K562 (cell line): ENCODE data around the gene XPNPEP3. TPM values are rescaled to one million over a fixed set of nuclear protein-coding genes. Genes with fewer than 3 reads are reported as not detected.

ENCODE experiments used
- ATAC-seq: fragments of 200-7000 bp; cut with Tn5 transposase; 3 replicates; pipeline ENCODE4 v1.9.1; 2020; ENCODE audit warnings: moderate library complexity
- BruUV-seq: library from RNA; stranded (reverse); fragments of 400-500 nt; replicated peaks from 2 replicates; lab custom pipeline; 2021; lab: Mats Ljungman, UMichigan
- CTCF ChIA-PET: fragments of 300-600 bp; formaldehyde crosslinking; extraction: SDS; loops from one replicate; lab custom pipeline; 2021; ENCODE audit warnings: low intra/inter-chr PET ratio; lab: Yijun Ruan, JAX
- POLR2A ChIA-PET: fragments of 300-600, 350-650 bp; sonication (Branson Sonifier 250); formaldehyde crosslinking; extraction: SDS; loops from one replicate; lab custom pipeline; 2021; ENCODE audit warnings: antibody characterized with exemption, inconsistent platforms; lab: Yijun Ruan, JAX
- DNase-seq, 4 experiments: peaks; one replicate each; pipeline versions ENCODE4 v3.0.0 to v3.0.0-alpha.2; 2011 to 2018; ENCODE audit warnings: low spot score in 3 of 4, mixed read lengths in 3 of 4; ENCODE audit errors: extremely low read depth in 1 of 4
- FAIRE-seq: peaks from 2 replicates; lab custom pipeline; 2011; peaks lifted over from hg19 to GRCh38; lab: Jason Lieb, UNC
- H2AFZ ChIP-seq: 2 replicates; pipeline ENCODE4 v1.6.0; 2011; ENCODE audit warnings: low read depth, low read length, control low read depth, inconsistent platforms
- H3K27ac ChIP-seq: fragments of 200-600 bp; 3 replicates; pipeline ENCODE4 v1.8.0; 2011; ENCODE audit warnings: low read depth, mild to moderate bottlenecking, control low read depth, inconsistent platforms, low read length, moderate library complexity, mixed read lengths; ENCODE audit errors: extremely low read depth
- H3K27me3 ChIP-seq, 2 experiments: fragments of 300-600 bp in 1 of 2; 2 replicates in 1 of 2; 3 replicates in 1 of 2; pipeline versions ENCODE4 v1.6.0 to v1.8.0; 2011; ENCODE audit warnings: inconsistent platforms in 2 of 2, low read length in 2 of 2, mild to moderate bottlenecking in 1 of 2, mixed read lengths in 1 of 2, moderate library complexity in 1 of 2; ENCODE audit not compliant: control insufficient read depth in 2 of 2, insufficient read depth in 2 of 2
- H3K36me3 ChIP-seq: fragments of 300-600 bp; 3 replicates; pipeline ENCODE4 v1.8.0; 2011; ENCODE audit warnings: mild to moderate bottlenecking, low read length, inconsistent platforms; ENCODE audit not compliant: control insufficient read depth, insufficient read depth
- H3K4me1 ChIP-seq, 2 experiments: fragments of 200-600 bp in 1 of 2; replicated peaks in 1 of 2; 2 replicates in 1 of 2; 3 replicates in 1 of 2; pipeline versions ENCODE4 v1.5.1 to v1.8.0; 2011; ENCODE audit warnings: inconsistent platforms in 2 of 2, low read length in 2 of 2, mild to moderate bottlenecking in 1 of 2, mixed read lengths in 1 of 2, moderate library complexity in 1 of 2; ENCODE audit not compliant: control insufficient read depth in 2 of 2, insufficient read depth in 2 of 2
- H3K4me2 ChIP-seq: 2 replicates; pipeline ENCODE4 v1.6.1; 2011; ENCODE audit warnings: low read length, control low read depth, inconsistent platforms, mixed read lengths; ENCODE audit not compliant: insufficient read depth
- H3K4me3 ChIP-seq: fragments of 200-600 bp; sonication (generic), shearing (Covaris generic); 2 replicates; pipeline ENCODE4 v1.5.1; 2016; ENCODE audit warnings: control low read depth, inconsistent platforms
- H3K79me2 ChIP-seq: fragments of 200-600 bp; 3 replicates; pipeline ENCODE4 v1.8.0; 2011; ENCODE audit warnings: low read length, inconsistent platforms; ENCODE audit not compliant: control insufficient read depth, insufficient read depth
- H3K9ac ChIP-seq, 2 experiments: 2 replicates each; pipeline versions ENCODE4 v1.6.0 to v1.6.1; 2011; ENCODE audit warnings: low read depth in 2 of 2, low read length in 2 of 2, control low read depth in 1 of 2, inconsistent platforms in 1 of 2, mild to moderate bottlenecking in 1 of 2, mixed read lengths in 1 of 2; ENCODE audit not compliant: insufficient read depth in 1 of 2
- H3K9me1 ChIP-seq: one replicate; pipeline ENCODE4 v1.6.0; 2011; ENCODE audit warnings: inconsistent platforms, mild to moderate bottlenecking, low read length, moderate library complexity; ENCODE audit not compliant: control insufficient read depth, insufficient read depth
- H3K9me3 ChIP-seq: replicated peaks from 2 replicates; pipeline ENCODE4 v1.5.1; 2011; ENCODE audit warnings: low read depth, low read length, inconsistent platforms; ENCODE audit not compliant: control insufficient read depth, insufficient read depth
- H4K20me1 ChIP-seq: replicated peaks from 2 replicates; pipeline ENCODE4 v1.6.1; 2011; ENCODE audit warnings: low read length, inconsistent platforms, mixed read lengths; ENCODE audit not compliant: control insufficient read depth, insufficient read depth
- BRCA1 ChIP-seq, 2 experiments: fragments of 450-650 bp in 1 of 2; sonication (generic) in 1 of 2; formaldehyde crosslinking in 1 of 2; IDR thresholded peaks; 2 replicates each; pipeline versions ENCODE4 v1.5.0 to v1.6.1; 2017 to 2020; ENCODE audit warnings: mild to moderate bottlenecking in 1 of 2, missing genetic modification reagents in 1 of 2
- CBX5 ChIP-seq: IDR thresholded peaks from 2 replicates; pipeline ENCODE4 v1.6.1; 2014; ENCODE audit warnings: low read depth, borderline replicate concordance
- ESRRA ChIP-seq: fragments of 450-650 bp; IDR thresholded peaks from 2 replicates; pipeline ENCODE4 v1.6.1; 2014; ENCODE audit warnings: low read depth, mild to moderate bottlenecking, moderate library complexity, borderline replicate concordance
- MTF1 ChIP-seq: fragments of 250-450 bp; sonication (Bioruptor Pico); IDR thresholded peaks from 2 replicates; pipeline ENCODE4 v1.9.0; 2021; ENCODE audit warnings: moderate library complexity, mild to moderate bottlenecking, inconsistent platforms, borderline replicate concordance
- ZKSCAN3 ChIP-seq: fragments of 250-450 bp; sonication (Bioruptor Pico); IDR thresholded peaks from 2 replicates; pipeline ENCODE4 v1.4.0; 2020
- ZNF3 ChIP-seq: fragments of 250-450 bp; sonication (Bioruptor Pico); IDR thresholded peaks from 2 replicates; pipeline ENCODE4 v1.5.0; 2021; ENCODE audit warnings: mild to moderate bottlenecking, moderate library complexity
- ZNF436 ChIP-seq: fragments of 250-450, 450-650 bp; sonication (Bioruptor Pico); formaldehyde crosslinking; IDR thresholded peaks from 2 replicates; pipeline ENCODE4 v1.7.0; 2020; ENCODE audit warnings: mild to moderate bottlenecking
- ZNF780A ChIP-seq: fragments of 250-450 bp; sonication (Bioruptor Pico); IDR thresholded peaks from 2 replicates; pipeline ENCODE4 v1.5.0; 2021; ENCODE audit warnings: mild to moderate bottlenecking
- WGBS: fragments of 100-300 bp; shearing (Covaris generic); methylation state at CpG from one replicate; pipeline ENCODE4 v1.1.6; 2016; ENCODE audit warnings: low coverage, mixed read lengths; ENCODE audit not compliant: insufficient coverage; ENCODE audit errors: missing lambda C conversion rate; 5-methylcytosine and 5-hydroxymethylcytosine counted together
- in situ Hi-C: fragments of 300-500 bp; cut with MboI; formaldehyde crosslinking; loops from 4 replicates; pipeline ENCODE4 v1.15.0; 2018; ENCODE audit warnings: inconsistent platforms, mixed read lengths
- intact Hi-C: fragments of 100-400 bp; cut with micrococcal nuclease; formaldehyde crosslinking; loops from 2 replicates; pipeline ENCODE4 v1.14.2; 2022
- polyA plus RNA-seq, 8 experiments: library from polyadenylated mRNA; depleted of rRNA in 4 of 8; stranded (reverse) in 5 of 8; unstranded in 3 of 8; fragments of >200 nt; fragmentation: Nextera tagmentation in 2 of 8; fragmentation: Illumina TruSeq in 1 of 8; extraction: Ambion mirVana in 2 of 8; extraction: Trizol in 1 of 8; gene quantifications; 2 replicates each; pipeline versions ENCODE4 v1.2.1 to v1.2.3, GENCODE V29; 2011 to 2014; ENCODE audit warnings: inconsistent platforms in 1 of 8, missing spikeins in 1 of 8
- total RNA-seq, 7 experiments: library from RNA; depleted of rRNA in 6 of 7; stranded (reverse); fragments of >200 nt in 6 of 7; fragmentation: Illumina TruSeq in 2 of 7; extraction: Trizol in 2 of 7; gene quantifications; 2 replicates each; pipeline versions ENCODE4 v1.2.1 to v1.2.3, GENCODE V29; 2011 to 2021; ENCODE audit warnings: low replicate concordance in 1 of 7
- TF ChIP-seq, protein P1 (sequence below): fragments of 450-650 bp; IDR thresholded peaks from 2 replicates; pipeline ENCODE4 v1.6.1; 2017; ENCODE audit warnings: mild to moderate bottlenecking, moderate library complexity

Gene XPNPEP3
- total and polyA plus RNA-seq, 9 of the 15 experiments (the other 6 are each of a cell fraction or from before 2014, with no cell fraction given), result 9.1 to 22.6 (median 15.6) TPM

- no peaks in the 10 kb centered on the region; the same call in 2 of the 3 replicates for H3K79me2 ChIP-seq
- intact Hi-C loops (no loop called here), in situ Hi-C loops (no loop called here)
- H2AFZ ChIP-seq, result no peak overlapping the region
- no peak overlapping the region for H3K4me2 ChIP-seq
- H3K36me3 ChIP-seq, result peaks cover 75% of the 10 kb centered on the region; the same call in 2 of the 3 replicates
- BruUV-seq, result no TSS peak
- H3K27me3 ChIP-seq, result no peaks in the 10 kb centered on the region
- 96% methylated on average over 6 of the region's 6 CpGs for WGBS
- no peak overlapping the region for H3K9ac ChIP-seq
- H3K27ac ChIP-seq, result no peak overlapping the region
- H3K9me1 ChIP-seq, result no peaks in the 10 kb centered on the region
- ATAC-seq, result no peak
- ChIA-PET CTCF (no interaction called here), POLR2A (no interaction called here)
- DNase-seq, result no peak
- 0 out of 2 replicates have a peak, but pooled peaks cover 2% of the 10 kb centered on the region for H4K20me1 ChIP-seq
- no peak for TF ChIP-seq ZNF436
- TF ChIP-seq BRCA1 (IDR thresholded peaks at IDR 0.05), result no peak
- TF ChIP-seq BRCA1 (CRISPR knock-in tag; IDR thresholded peaks at IDR 0.05), result no peak
- TF ChIP-seq ZNF3 (CRISPR knock-in tag), result no peak
- no peak for TF ChIP-seq ZKSCAN3 (CRISPR knock-in tag)
- TF ChIP-seq ZNF780A (CRISPR knock-in tag), result no peak
- no peak for TF ChIP-seq MTF1
- TF ChIP-seq, protein P1, sequence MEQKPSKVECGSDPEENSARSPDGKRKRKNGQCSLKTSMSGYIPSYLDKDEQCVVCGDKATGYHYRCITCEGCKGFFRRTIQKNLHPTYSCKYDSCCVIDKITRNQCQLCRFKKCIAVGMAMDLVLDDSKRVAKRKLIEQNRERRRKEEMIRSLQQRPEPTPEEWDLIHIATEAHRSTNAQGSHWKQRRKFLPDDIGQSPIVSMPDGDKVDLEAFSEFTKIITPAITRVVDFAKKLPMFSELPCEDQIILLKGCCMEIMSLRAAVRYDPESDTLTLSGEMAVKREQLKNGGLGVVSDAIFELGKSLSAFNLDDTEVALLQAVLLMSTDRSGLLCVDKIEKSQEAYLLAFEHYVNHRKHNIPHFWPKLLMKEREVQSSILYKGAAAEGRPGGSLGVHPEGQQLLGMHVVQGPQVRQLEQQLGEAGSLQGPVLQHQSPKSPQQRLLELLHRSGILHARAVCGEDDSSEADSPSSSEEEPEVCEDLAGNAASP, result no peak
- no peak for TF ChIP-seq CBX5
- no peak for TF ChIP-seq ESRRA
- H3K9me3 ChIP-seq, result no peaks in the 10 kb centered on the region
- H3K4me1 ChIP-seq, result no peaks in the 10 kb centered on the region
- H3K4me3 ChIP-seq, result no peak overlapping the region
- FAIRE-seq, result no peak
These were observed 27.8 kb upstream of the XPNPEP3 start for GRCh38 chr22:40829131-40829530.
